ENCODE measurements around the gene RAD51B.

GRCh38 chr14:68562911-68563250, 743.3 kb downstream of the RAD51B start:
- TF ChIP-seq CTCF (optimal IDR thresholded peaks at IDR 0.05 in 1 of 3, IDR thresholded peaks at IDR 0.05 in 1 of 3, conservative IDR thresholded peaks at IDR 0.05 in 1 of 3; ENCODE audit: extremely low read depth in 1 of 3, insufficient read depth in 2 of 3, low read length in 3 of 3) (no peak), EZH2 (IDR thresholded peaks at IDR 0.05; ENCODE audit: low read length) (no peak)

Measured in keratinocyte (primary cell).